ENCODE data around the gene SLC23A3.
A peak's percentile ranks its signal among the peaks of the same experiment; 100 is the strongest.
"Not testable (repeated sequence)": the region's sequence is repeated elsewhere in the genome, so short reads cannot be mapped to it uniquely, and the experiment has no call there.

SLC23A3 gene

DNA sequence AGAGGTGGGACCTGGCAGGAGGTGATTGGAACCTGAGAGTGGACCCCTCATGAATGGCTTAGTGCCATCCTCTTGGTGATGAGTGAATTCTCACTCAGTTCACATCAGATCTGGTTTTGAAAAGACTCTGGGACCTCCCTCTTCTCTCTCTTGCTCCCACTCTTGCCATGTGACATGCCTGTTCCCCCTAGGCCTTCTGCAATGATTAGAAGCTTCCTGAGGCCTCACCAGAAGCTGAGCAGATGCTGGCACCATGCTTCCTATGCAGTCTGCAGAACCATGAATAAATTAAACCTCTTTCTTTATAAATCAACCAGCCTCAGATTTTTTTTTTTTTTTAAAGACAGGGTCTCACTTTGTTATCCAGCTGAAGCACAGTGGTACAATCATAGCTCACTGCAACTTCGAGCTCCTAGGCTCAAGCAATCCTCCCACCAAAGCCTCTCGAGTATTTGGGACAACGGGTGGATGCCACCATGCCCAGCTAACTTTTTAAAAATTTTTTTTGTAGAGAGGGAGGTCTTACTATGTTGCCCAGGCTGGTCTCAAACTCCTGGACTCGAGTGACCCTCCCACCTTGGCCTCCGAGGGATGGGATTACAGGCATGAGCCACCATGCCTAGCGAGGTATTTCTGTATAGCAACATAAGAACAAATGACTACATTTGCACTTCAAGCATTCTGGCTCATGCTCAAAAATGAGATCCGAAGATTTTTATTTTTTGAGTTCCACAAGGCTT, 34.8 kb upstream of the SLC23A3 start:
- no peak for DNase-seq

DNA sequence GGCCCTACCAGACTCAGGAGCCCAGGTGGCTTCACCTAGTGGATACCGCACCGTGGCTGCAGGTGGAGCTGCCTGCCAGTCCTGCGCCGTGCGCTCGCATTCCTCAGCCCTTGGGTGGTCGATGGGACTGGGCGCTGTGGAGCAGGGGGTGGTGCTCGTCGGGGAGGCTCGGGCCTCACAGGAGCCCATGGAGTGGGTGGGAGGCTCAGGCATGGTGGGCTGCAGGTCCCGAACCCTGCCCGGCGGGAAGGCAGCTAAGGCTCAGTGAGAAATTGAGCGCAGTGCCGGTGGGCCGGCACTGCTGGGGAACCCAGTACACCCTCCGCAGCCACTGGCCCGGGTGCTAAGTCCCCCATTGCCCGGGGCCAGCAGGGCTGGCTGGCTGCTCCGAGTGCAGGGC, 31.5 kb upstream of the SLC23A3 start:
- not testable (repeated sequence) for DNase-seq

DNA sequence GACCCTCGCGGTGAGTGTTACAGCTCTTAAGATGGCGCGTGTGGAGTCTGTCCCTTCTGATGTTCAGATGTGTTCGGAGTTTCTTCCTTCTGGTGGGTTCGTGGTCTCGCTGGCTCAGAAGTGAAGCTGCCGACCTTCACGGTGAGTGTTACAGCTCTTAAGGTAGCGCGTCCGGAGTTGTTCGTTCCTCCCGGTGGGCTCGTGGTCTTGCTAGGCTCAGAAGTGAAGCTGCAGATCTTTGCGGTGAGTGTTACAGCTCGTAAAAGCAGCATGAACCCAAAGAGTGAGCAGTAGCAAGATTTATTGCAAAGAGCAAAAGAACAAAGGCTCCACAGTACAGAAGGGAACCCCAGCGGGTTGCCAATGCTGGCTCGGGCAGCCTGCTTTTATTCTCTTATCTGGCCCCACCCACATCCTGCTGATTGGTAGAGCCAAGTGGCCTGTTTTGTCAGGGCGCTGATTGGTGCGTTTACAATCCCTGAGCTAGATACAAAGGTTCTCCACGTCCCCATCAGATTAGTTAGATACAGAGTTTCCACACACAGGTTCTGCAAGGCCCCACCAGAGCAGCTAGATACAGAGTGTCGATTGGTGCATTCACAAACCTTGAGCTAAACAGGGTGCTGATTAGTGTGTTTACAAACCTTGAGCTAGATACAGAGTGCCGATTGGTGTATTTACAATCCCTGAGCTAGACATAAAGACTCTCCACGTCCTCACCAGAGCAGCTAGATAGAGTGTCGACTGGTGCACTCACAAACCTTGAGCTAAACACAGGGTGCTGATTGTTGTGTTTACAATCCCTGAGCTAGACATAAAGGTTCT, 30.9 kb upstream of the SLC23A3 start:
- not testable (repeated sequence) for DNase-seq

DNA sequence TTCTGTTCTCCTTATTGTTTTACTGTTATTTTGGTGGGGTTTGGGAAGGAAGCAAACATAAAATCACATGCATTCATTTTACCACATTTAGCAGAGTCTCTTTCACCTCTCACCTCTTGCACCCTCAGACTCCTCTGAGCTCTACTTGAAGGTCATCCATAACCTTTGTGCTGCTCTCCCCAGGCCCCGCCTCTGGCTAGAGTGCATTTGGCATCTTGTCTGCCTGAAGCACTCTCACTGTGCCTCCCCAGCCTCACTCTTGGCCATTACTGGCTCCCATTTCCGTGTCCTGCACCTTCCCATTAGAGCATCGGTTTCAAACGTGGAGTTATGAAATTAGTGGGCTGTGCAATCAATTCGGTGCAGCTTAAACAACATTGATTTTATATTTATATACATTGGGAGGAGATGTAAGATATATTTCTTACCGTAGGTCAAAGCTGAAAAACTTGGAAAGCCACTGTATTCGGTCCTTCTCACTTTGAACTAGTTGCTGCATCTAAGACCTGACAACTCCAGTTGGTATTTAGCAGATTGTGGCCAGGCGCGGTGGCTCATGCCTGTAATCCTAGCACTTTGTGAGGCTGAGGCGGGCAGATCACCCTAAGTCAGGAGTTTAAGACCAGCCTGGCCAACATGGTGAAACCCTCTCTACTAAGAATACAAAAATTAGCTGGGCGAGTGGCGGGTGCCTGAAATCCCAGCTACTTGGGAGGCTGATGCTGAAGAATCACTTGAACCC, 29.8 kb upstream of the SLC23A3 start:
- no peak for DNase-seq

DNA sequence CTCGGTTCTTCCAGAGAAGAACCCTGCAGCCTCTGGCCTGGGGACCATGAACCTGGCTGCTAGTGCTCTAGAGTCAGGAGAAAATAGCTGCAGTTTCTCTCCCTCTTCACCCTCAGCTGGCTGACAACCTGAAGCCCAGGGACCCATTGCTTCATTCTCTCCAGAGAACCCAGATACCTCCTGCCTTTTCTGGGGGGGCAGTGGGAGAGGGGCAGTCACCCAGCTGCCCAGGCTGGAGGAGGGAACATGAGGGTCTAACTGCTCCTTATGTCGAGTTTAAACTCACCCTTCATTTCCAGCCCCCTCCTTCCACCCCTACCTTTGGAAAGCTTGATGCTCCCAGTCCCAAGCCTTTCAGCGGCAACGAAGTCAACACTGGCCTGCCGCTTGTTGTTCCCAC, 29.1 kb upstream of the SLC23A3 start:
- no peak for DNase-seq

DNA sequence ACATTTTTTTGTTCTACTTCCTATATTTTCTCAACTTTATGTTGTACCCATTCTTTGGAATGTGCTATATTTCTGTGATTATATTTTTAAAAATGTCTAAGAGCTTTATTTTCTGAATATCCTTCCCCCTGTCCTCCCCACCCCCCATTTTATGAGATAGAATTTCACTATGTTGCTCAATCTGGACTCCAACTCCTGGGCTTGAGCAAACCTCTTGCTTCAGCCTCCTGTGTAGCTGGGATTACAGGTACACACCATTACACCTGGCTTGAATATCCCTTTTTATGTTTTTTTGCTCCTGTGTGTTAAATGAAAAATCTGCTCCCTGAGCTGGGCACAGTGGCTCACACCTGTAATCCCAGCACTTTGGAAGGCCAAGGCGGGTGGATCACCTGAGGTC, 27.6 kb upstream of the SLC23A3 start:
- no peak for DNase-seq

DNA sequence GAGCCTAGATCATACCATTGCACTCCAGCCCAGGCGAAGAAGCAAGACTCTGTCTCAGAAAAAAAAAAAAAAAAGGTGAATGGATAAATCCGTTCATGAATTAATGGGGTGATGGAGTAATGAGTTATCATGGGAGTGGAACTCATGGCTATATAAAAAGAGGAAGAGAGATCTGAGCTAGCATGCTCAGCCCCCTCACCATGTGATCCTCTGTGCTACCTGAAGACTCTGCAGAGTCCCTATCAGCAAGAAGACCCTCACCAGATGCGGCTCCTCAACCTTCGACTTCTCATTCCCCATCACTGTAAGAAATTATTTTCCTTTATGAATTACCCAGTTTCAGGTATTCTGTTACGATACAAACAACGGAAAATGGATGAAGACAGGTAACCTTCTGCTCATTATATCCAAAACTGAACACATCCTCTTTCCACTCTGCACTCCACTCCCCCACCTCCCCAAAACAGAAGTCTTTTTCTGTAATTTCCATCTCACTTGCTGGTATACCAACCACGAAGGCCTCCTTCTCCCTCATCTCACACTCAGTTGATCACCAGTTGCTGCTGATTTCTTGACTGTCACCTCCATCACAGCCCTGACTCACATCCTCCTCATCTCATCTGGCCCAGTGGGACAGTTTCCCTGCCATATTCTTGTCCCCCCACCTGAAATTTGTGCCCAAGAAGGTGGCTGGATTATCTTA, 17.1 kb upstream of the SLC23A3 start:
- no peak for DNase-seq

DNA sequence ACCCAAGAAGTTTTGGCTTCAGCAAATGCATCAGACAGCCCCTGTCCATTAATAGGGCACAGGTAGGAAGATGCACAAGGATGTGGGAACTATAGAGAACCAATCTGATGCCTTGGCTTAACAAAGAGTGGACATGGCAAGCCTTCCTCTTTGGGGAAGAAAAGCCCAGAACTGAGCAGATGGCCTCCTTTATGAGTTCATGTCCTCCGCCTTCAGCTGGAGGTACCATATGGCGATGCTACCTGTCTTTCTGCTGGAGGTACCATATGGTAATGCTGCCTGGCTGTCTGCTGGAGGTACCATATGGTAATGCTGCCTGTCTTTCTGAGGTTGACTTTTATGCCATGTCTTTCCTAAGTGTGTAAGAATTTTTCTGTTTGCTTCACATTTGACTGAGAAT, 14.3 kb upstream of the SLC23A3 start:
- no peak for DNase-seq

DNA sequence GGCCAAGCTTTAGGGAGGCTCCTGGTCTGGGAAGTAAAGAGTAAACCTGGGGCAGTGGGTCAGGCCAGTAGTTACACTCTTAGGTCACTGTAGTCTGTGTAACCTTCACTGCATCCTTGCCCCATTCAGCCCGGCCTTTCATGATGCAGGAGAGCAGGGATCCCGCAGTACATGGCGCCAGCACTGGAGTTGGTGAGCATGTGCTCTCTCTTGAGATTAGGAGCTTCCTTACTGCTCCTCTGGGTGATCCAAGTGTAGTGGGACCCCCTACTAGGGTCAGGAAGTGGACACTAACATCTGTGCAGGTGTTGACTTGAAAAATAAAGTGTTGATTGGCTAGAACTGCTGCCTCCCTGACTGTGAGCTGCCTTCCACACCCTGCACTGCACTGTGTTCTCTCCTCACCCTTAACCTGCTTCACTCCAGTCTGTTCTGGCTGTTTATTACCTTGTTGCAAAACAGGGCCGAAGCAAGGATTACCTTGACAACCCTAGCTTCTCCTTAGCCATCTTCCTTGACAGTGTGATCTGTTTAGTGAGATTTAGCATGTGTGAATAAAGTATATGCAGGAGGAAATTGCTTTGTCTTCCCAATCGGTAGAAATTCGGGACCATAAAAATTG, 13.4 kb upstream of the SLC23A3 start:
- no peak for DNase-seq

DNA sequence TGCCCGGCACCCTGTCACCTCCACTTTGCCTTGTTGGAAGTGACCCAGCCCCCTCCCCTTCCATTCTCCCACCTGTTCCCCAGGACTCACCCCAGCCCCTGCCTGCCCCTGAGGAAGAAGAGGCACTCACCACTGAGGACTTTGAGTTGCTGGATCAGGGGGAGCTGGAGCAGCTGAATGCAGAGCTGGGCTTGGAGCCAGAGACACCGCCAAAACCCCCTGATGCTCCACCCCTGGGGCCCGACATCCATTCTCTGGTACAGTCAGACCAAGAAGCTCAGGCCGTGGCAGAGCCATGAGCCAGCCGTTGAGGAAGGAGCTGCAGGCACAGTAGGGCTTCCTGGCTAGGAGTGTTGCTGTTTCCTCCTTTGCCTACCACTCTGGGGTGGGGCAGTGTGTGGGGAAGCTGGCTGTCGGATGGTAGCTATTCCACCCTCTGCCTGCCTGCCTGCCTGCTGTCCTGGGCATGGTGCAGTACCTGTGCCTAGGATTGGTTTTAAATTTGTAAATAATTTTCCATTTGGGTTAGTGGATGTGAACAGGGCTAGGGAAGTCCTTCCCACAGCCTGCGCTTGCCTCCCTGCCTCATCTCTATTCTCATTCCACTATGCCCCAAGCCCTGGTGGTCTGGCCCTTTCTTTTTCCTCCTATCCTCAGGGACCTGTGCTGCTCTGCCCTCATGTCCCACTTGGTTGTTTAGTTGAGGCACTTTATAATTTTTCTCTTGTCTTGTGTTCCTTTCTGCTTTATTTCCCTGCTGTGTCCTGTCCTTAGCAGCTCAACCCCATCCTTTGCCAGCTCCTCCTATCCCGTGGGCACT, 12.7 kb upstream of the SLC23A3 start:
- DNase-seq, result no peak

DNA sequence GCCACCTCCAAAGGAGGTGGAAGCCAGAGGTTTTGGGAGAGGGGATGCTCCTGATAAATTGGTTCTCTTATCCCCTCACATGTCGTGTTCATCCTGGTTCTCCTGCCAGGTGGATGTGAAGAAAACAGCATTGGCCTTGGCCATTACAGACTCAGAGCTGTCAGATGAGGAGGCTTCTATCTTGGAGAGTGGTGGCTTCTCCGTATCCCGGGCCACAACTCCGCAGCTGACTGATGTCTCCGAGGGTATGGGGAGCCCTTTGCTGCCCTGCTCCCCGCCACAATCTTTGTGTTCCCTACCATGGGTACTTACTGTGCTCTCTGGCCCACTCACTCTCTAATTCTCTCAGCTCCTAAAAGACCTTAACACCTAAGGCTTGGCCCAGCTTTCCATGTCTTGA, 11.7 kb upstream of the SLC23A3 start:
- DNase-seq, result no peak

DNA sequence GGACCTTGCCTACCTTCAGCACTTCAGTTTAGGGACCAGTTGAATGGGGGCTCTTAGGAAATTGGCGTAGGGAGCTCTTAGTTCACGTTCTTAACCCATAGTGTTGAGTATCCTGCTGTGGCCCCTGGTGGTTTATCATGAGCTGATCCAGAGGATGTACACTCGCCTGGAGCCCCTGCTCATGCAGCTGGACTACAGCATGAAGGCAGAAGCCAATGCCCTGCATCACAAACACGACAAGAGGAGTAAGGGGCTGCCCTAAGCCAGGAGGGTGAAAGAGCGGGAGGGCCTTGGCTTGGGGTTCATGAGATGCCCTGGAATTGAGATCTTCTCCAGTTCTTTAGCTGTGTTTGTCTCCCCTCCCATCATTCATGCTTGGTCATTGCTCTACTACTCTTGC, 11.1 kb upstream of the SLC23A3 start:
- DNase-seq, result no peak

DNA sequence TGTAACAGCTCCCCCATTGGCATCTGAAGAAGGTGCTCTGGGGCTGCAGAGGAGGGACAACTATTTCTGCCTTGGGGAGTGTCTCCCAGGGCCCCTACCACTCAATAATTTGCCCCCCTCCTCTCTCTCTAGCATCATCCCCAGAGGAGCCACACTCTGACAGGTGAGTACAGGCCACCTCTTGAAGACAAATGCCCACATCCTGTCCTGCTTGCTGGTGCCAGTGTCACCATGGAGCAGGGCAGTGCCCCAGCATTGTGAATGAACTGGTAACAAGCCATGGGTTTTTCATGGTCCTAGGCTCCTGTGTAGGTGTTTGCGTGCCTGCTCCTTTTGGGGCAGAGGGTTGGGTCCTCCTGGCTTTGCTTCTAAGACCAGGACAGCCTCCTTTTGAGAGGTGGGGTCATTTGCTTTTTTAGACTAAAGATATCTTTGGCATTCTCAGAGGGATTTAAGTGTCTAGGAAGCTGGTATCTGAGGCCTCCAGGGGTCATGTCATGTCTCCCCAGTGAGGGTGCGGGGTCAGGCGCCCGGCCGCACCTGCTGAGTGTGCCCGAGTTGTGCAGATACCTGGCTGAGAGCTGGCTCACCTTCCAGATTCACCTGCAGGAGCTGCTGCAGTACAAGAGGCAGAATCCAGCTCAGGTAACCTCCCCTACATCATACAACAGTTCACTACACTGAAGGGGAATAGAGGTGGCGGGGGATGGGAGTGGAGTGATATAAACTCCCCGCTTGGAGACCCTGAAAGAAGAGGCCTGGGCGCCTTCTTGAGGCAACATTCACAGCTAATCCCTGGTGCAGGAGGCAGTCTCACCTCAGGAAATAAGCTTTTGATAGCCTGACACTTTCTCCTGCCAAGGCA, 10.0 kb upstream of the SLC23A3 start:
- no peak for DNase-seq

DNA sequence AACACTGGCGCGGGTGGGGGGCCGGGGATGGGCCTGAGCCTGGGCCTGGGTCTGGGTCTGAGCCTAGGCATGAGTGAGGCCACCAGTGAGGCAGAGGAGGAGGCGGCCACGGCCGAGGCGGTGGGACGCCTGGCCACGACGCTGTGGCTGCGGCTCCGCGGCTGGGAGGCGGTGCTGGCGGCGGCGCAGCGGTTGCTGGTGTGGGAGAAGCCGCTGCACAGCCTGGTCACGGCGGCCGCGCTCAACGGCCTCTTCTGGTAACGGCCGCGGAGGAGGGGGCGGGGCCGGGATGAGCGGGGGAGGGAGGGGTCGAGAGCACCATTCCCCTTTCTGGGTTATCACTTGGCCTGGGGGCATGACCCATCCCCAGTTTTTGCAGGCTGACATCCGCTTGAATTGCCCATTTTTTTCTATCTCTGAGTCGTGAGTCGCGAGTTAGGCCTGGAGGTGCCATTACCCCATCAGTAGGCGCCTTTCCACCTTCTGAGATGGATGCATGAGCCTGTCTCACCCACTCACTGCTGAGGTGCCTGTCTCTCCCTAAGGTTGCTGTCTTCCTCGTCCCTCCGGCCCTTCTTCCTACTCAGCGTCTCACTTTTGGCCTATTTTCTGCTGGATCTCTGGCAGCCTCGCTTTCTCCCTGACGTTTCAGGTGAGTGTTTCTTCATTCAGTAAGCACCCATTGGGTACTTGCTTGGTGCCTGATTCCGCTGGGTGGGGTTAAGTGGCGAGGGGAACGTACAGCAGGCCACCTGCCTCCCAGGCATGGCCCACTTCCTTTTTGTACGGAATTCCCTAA, 8.7 kb upstream of the SLC23A3 start:
- DNase-seq, result no peak

DNA sequence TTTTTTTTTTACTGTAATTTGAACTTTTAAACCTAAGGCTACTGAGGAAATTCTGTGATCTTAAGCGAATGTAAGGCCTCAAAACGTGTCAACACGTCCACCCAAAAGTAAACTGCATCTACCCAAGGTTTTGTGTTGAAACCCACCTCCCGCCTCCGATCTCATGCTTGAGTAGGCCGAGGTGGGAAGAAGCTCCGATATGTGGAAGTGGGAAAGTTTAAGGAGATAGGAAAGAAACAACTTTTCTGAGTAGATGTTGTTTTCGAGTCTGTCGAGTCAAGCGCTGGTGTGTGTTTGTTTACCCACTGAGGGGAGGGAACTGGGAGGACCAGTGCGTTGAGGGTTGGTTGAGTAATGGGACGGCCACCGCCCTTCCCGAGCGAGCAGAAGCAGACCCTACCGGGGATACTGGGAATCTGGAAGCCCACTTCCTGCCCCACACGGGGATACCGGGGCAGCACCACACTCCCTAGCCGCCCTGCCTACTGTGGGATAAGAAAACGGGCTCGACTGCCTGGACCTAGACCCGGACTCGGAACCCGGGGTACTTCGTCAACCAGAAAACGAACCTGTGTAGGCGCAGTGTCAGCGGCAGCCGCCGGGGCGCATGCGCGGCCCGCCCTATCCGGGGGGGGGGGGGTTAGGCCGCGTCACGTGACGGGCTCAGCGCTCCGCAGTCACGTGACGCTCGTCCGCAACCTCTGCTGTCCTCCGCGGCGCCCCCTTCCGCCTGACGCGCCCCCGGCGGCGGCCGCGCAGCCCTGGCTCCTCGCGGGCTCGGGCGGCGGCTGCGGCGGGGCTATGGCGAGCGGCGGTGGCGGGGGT, 7.9 kb upstream of the SLC23A3 start, which contains the start of gene RETREG2:
Gene RETREG2, plus strand, starts transcription at position 724 of the 825 bp plus-strand sequence. Its CDS starts 78 bp downstream, at position 802.
- peak; percentile 80 for DNase-seq

DNA sequence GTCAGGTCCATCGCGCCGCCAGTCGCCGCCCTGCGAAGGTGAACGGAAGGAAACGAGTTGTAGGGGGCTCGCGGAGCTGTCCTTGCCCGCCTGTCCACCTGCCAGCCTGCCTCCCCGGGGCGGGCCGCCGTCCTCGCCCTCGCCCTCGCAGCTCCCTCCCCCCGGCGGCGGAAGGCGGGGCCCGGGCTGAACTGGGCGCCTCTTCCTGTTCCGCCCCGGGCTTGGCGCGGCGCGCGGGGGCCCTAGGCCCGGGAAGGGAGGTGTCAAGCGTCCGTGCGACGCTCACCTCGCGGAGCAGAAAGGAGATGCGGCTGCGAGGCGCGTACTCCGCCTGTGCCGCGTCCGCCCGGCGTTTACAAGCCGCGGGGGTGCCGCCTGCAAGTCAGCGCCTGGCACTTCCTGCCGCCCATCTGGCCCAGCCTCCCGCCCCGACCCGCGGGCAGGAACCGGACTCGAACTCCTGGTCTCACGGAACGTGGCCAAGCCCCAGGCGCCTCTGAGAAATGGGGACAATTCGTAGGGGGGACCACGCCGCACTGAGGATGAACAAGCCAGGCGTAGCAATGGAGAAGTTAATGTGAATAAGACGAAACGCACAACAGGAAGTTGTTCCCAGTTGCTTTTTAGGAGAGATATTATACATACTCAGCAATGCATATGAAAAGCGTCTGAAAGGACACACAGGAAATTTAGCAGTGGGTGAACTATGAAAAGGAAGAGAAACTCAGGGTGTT, 7.2 kb upstream of the SLC23A3 start, which contains the start of gene CNPPD1:
Gene CNPPD1, minus strand, starts transcription at position 108 of the 734 bp plus-strand sequence. Its CDS starts 97 bp downstream, at position 11.
- peak; percentile 26 for DNase-seq

DNA sequence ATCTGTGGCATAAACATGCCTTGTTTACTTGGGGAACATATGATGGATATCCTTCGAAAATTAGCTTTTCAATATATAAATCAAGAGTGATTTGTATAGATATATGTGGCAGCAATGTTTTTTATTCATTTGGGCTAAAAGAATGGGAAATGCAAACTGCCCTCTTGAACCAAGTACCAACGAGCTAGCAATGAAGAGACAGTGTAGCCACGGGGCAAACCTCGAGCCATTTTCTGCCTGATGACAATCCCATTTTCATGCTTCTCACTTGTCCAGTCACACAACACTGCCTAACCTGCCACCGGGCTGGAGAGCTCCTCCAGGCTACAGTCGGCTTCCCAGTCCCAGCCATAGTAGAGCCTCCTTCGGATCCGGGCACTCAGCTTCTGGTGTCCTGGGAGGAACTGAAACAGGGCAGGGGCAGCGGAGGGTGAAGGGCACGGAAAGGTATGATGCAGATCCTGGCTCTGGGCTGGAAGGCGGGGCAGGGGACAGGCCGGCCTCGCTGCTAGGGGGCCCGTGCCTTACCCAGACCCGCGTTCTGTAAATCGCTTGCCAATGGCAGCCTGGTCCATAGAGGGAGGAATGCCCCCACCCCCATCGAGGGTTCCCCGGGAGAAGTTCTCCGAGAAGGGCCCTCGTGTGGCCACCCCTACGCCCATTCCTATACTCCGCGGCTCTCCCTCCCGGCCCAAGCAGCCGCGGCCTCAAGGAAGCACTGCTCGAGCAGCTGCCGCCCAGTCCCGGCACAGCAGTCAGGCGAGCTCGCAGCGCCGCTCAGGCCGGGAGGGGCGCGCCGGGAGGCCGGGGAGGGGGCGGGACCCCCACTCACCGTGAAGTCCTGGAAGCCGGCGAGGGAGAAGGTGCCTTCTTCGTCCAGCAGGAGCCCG, 6.3 kb upstream of the SLC23A3 start:
- DNase-seq, result no peak

Measured in amniotic stem cell (primary cell).